ENCODE results near the gene TNIP1.
A peak's percentile ranks its signal among the peaks of the same experiment; 100 is the strongest.

The TNIP1 gene

GRCh38 chr5:151080613-151081430, at the start of gene TNIP1:
TSS of gene TNIP1 (minus strand) at chr5:151081034. CDS start at chr5:151065095, 15,939 bp downstream.
- Histone ChIP-seq H3K9ac (ENCODE audit: low read length) (peak within 1 kb of the TSS; percentile 92), H3K4me3 (ENCODE audit: low read depth in 1 of 2, low read length in 2 of 2) (peak within 1 kb of the TSS; percentile 76 to 77), H3K9me3 (ENCODE audit: low read length) (no peaks in the 10 kb centered on the region), H3K4me1 (ENCODE audit: insufficient read depth, low read length) (peaks cover 29% of the 10 kb centered on the region), H3K27me3 (ENCODE audit: control insufficient read depth in 1 of 2, insufficient read depth in 2 of 2, low read length in 2 of 2) (no peaks in the 10 kb centered on the region), H3K36me3 (ENCODE audit: insufficient read depth, low read length) (no peaks in the 10 kb centered on the region), H3K27ac (ENCODE audit: low read depth, low read length) (peak within 1 kb of the TSS; percentile 89)

- Histone ChIP-seq H3K9ac (ENCODE audit: low read length) (no peak overlapping the region), H3K4me1 (ENCODE audit: insufficient read depth, low read length) (peaks cover 6% of the 10 kb centered on the region), H3K9me3 (ENCODE audit: low read length) (no peaks in the 10 kb centered on the region), H3K4me3 (ENCODE audit: low read depth in 1 of 2, low read length in 2 of 2) (no peak overlapping the region), H3K36me3 (ENCODE audit: insufficient read depth, low read length) (peaks cover 91% of the 10 kb centered on the region), H3K27ac (ENCODE audit: low read depth, low read length) (no peak overlapping the region), H3K27me3 (ENCODE audit: control insufficient read depth in 1 of 2, insufficient read depth in 2 of 2, low read length in 2 of 2) (no peaks in the 10 kb centered on the region)
These were observed 49.5 kb upstream of the TNIP1 start for GRCh38 chr5:151130235-151130921.

GRCh38 chr5:151128817-151129216, 48.0 kb upstream of the TNIP1 start:
- Histone ChIP-seq H3K27me3 (ENCODE audit: control insufficient read depth in 1 of 2, insufficient read depth in 2 of 2, low read length in 2 of 2) (no peaks in the 10 kb centered on the region), H3K9me3 (ENCODE audit: low read length) (no peaks in the 10 kb centered on the region), H3K4me1 (ENCODE audit: insufficient read depth, low read length) (peaks cover 16% of the 10 kb centered on the region), H3K27ac (ENCODE audit: low read depth, low read length) (no peak overlapping the region), H3K9ac (ENCODE audit: low read length) (no peak overlapping the region), H3K36me3 (ENCODE audit: insufficient read depth, low read length) (peaks cover 85% of the 10 kb centered on the region), H3K4me3 (ENCODE audit: low read depth in 1 of 2, low read length in 2 of 2) (no peak overlapping the region)

GRCh38 chr5:151127926-151128325, 47.1 kb upstream of the TNIP1 start:
- H3K4me3 ChIP-seq (ENCODE audit: low read depth in 1 of 2, low read length in 2 of 2) = no peak overlapping the region
- peaks cover 85% of the 10 kb centered on the region for H3K36me3 ChIP-seq (ENCODE audit: insufficient read depth, low read length)
- no peak overlapping the region for H3K27ac ChIP-seq (ENCODE audit: low read depth, low read length)
- H3K9ac ChIP-seq (ENCODE audit: low read length) = no peak overlapping the region
- H3K4me1 ChIP-seq (ENCODE audit: insufficient read depth, low read length) = peaks cover 21% of the 10 kb centered on the region
- no peaks in the 10 kb centered on the region for H3K9me3 ChIP-seq (ENCODE audit: low read length)
- no peaks in the 10 kb centered on the region for H3K27me3 ChIP-seq (ENCODE audit: control insufficient read depth in 1 of 2, insufficient read depth in 2 of 2, low read length in 2 of 2)

- peaks cover 21% of the 10 kb centered on the region for H3K4me1 ChIP-seq (ENCODE audit: insufficient read depth, low read length)
- H3K27ac ChIP-seq (ENCODE audit: low read depth, low read length) = no peak overlapping the region
- no peaks in the 10 kb centered on the region for H3K9me3 ChIP-seq (ENCODE audit: low read length)
- H3K36me3 ChIP-seq (ENCODE audit: insufficient read depth, low read length) = peaks cover 87% of the 10 kb centered on the region
- H3K9ac ChIP-seq (ENCODE audit: low read length) = no peak overlapping the region
- H3K4me3 ChIP-seq (ENCODE audit: low read depth in 1 of 2, low read length in 2 of 2) = no peak overlapping the region
- no peaks in the 10 kb centered on the region for H3K27me3 ChIP-seq (ENCODE audit: control insufficient read depth in 1 of 2, insufficient read depth in 2 of 2, low read length in 2 of 2)
These were observed 45.4 kb upstream of the TNIP1 start for GRCh38 chr5:151126199-151126645.

GRCh38 chr5:151125421-151125820, 44.6 kb upstream of the TNIP1 start:
- Histone ChIP-seq H3K9me3 (ENCODE audit: low read length) (no peaks in the 10 kb centered on the region), H3K4me1 (ENCODE audit: insufficient read depth, low read length) (peaks cover 21% of the 10 kb centered on the region), H3K36me3 (ENCODE audit: insufficient read depth, low read length) (peaks cover 87% of the 10 kb centered on the region)

GRCh38 chr5:151123897-151124751, 43.3 kb upstream of the TNIP1 start:
- no peak overlapping the region for H3K4me3 ChIP-seq (ENCODE audit: low read depth in 1 of 2, low read length in 2 of 2)
- H3K27ac ChIP-seq (ENCODE audit: low read depth, low read length) = no peak overlapping the region
- no peaks in the 10 kb centered on the region for H3K9me3 ChIP-seq (ENCODE audit: low read length)
- H3K9ac ChIP-seq (ENCODE audit: low read length) = no peak overlapping the region
- H3K27me3 ChIP-seq (ENCODE audit: control insufficient read depth in 1 of 2, insufficient read depth in 2 of 2, low read length in 2 of 2) = no peaks in the 10 kb centered on the region
- H3K36me3 ChIP-seq (ENCODE audit: insufficient read depth, low read length) = peaks cover 86% of the 10 kb centered on the region
- H3K4me1 ChIP-seq (ENCODE audit: insufficient read depth, low read length) = peaks cover 21% of the 10 kb centered on the region

More at GRCh38 chr5:151125421-151125820, 44.6 kb upstream of the TNIP1 start:
- Histone ChIP-seq H3K4me3 (ENCODE audit: low read depth in 1 of 2, low read length in 2 of 2) (no peak overlapping the region), H3K27me3 (ENCODE audit: control insufficient read depth in 1 of 2, insufficient read depth in 2 of 2, low read length in 2 of 2) (no peaks in the 10 kb centered on the region), H3K27ac (ENCODE audit: low read depth, low read length) (no peak overlapping the region), H3K9ac (ENCODE audit: low read length) (no peak overlapping the region)

- Histone ChIP-seq H3K27ac (ENCODE audit: low read depth, low read length) (no peak overlapping the region), H3K9me3 (ENCODE audit: low read length) (no peaks in the 10 kb centered on the region), H3K36me3 (ENCODE audit: insufficient read depth, low read length) (peaks cover 85% of the 10 kb centered on the region), H3K4me1 (ENCODE audit: insufficient read depth, low read length) (peaks cover 21% of the 10 kb centered on the region), H3K9ac (ENCODE audit: low read length) (no peak overlapping the region), H3K27me3 (ENCODE audit: control insufficient read depth in 1 of 2, insufficient read depth in 2 of 2, low read length in 2 of 2) (no peaks in the 10 kb centered on the region), H3K4me3 (ENCODE audit: low read depth in 1 of 2, low read length in 2 of 2) (no peak overlapping the region)
These were observed 42.0 kb upstream of the TNIP1 start for GRCh38 chr5:151122828-151123227.

GRCh38 chr5:151121665-151122064, 40.8 kb upstream of the TNIP1 start:
- Histone ChIP-seq H3K9ac (ENCODE audit: low read length) (no peak overlapping the region), H3K27me3 (ENCODE audit: control insufficient read depth in 1 of 2, insufficient read depth in 2 of 2, low read length in 2 of 2) (no peaks in the 10 kb centered on the region), H3K27ac (ENCODE audit: low read depth, low read length) (no peak overlapping the region), H3K36me3 (ENCODE audit: insufficient read depth, low read length) (peaks cover 86% of the 10 kb centered on the region), H3K4me3 (ENCODE audit: low read depth in 1 of 2, low read length in 2 of 2) (no peak overlapping the region), H3K9me3 (ENCODE audit: low read length) (no peaks in the 10 kb centered on the region), H3K4me1 (ENCODE audit: insufficient read depth, low read length) (peaks cover 21% of the 10 kb centered on the region)

- H3K27ac ChIP-seq (ENCODE audit: low read depth, low read length) = no peak overlapping the region
- no peaks in the 10 kb centered on the region for H3K9me3 ChIP-seq (ENCODE audit: low read length)
- H3K27me3 ChIP-seq (ENCODE audit: control insufficient read depth in 1 of 2, insufficient read depth in 2 of 2, low read length in 2 of 2) = no peaks in the 10 kb centered on the region
- H3K9ac ChIP-seq (ENCODE audit: low read length) = no peak overlapping the region
- no peak overlapping the region for H3K4me3 ChIP-seq (ENCODE audit: low read depth in 1 of 2, low read length in 2 of 2)
- peaks cover 17% of the 10 kb centered on the region for H3K4me1 ChIP-seq (ENCODE audit: insufficient read depth, low read length)
- H3K36me3 ChIP-seq (ENCODE audit: insufficient read depth, low read length) = peaks cover 87% of the 10 kb centered on the region
These were observed 40.3 kb upstream of the TNIP1 start for GRCh38 chr5:151121095-151121494.
